Sigmoid colon (tissue), 4 donors: ENCODE measurements around the gene PDS5B.
"Not testable (repeated sequence)": the region's sequence is repeated elsewhere in the genome, so short reads cannot be mapped to it uniquely, and the experiment has no call there.

Experiments
- POLR2A ChIP-seq, 2 donors: fragments of 450-650 bp; IDR thresholded peaks; one replicate each; pipeline ENCODE4 v1.6.1; 2016; ENCODE audit warnings: antibody characterized with exemption in 2 of 2, mild to moderate bottlenecking in 2 of 2, moderate library complexity in 2 of 2
- POLR2AphosphoS5 ChIP-seq, 4 donors: sonication (generic); formaldehyde crosslinking; IDR thresholded peaks; one replicate each; pipeline ENCODE4 v1.6.1; 2017; ENCODE audit warnings: antibody characterized with exemption in 4 of 4
- TF ChIP-seq, protein P1 (sequence below), 4 experiments: fragments of 450-650 bp in 3 of 4; fragments of 200-600 bp in 1 of 4; IDR thresholded peaks; one replicate each; pipeline ENCODE4 v1.5.1; 2016 to 2019; ENCODE audit warnings: antibody characterized with exemption in 4 of 4, mild to moderate bottlenecking in 3 of 4, moderate library complexity in 2 of 4

GRCh38 chr13:32560842-32561241, 25.4 kb upstream of the PDS5B start:
- TF ChIP-seq, protein P1, sequence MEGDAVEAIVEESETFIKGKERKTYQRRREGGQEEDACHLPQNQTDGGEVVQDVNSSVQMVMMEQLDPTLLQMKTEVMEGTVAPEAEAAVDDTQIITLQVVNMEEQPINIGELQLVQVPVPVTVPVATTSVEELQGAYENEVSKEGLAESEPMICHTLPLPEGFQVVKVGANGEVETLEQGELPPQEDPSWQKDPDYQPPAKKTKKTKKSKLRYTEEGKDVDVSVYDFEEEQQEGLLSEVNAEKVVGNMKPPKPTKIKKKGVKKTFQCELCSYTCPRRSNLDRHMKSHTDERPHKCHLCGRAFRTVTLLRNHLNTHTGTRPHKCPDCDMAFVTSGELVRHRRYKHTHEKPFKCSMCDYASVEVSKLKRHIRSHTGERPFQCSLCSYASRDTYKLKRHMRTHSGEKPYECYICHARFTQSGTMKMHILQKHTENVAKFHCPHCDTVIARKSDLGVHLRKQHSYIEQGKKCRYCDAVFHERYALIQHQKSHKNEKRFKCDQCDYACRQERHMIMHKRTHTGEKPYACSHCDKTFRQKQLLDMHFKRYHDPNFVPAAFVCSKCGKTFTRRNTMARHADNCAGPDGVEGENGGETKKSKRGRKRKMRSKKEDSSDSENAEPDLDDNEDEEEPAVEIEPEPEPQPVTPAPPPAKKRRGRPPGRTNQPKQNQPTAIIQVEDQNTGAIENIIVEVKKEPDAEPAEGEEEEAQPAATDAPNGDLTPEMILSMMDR (IDR thresholded peaks at IDR 0.05) = not testable (repeated sequence)
- TF ChIP-seq POLR2A, POLR2AphosphoS5 (IDR thresholded peaks at IDR 0.05): not testable (repeated sequence)
